Endodermal cell (in vitro differentiated cells): ENCODE measurements around the gene CHRNA5. TPM values are rescaled to one million over a fixed set of nuclear protein-coding genes. Genes with fewer than 3 reads are reported as not detected.

Source experiments
- DNase-seq: peaks from one replicate; pipeline ENCODE4 v3.0.0-alpha.2; 2017
- H3K27ac ChIP-seq: 2 replicates; pipeline ENCODE4 v1.5.1; 2013; ENCODE audit warnings: mild to moderate bottlenecking, low read depth, low read length, moderate library complexity
- H3K27me3 ChIP-seq: 2 replicates; pipeline ENCODE4 v1.6.1; 2013; ENCODE audit warnings: mild to moderate bottlenecking, low read length, moderate library complexity; ENCODE audit not compliant: insufficient read depth, control insufficient read depth, poor library complexity, severe bottlenecking
- H3K36me3 ChIP-seq: 2 replicates; pipeline ENCODE4 v1.7.0; 2013; ENCODE audit warnings: mild to moderate bottlenecking, low read length, moderate library complexity; ENCODE audit not compliant: control insufficient read depth, insufficient read depth
- H3K4me1 ChIP-seq: one replicate; pipeline ENCODE4 v1.7.0; 2013; ENCODE audit warnings: low read length; ENCODE audit not compliant: control insufficient read depth, insufficient read depth
- H3K4me3 ChIP-seq: 2 replicates; pipeline ENCODE4 v1.5.1; 2013; ENCODE audit warnings: mild to moderate bottlenecking, low read length, moderate library complexity
- H3K9ac ChIP-seq: 2 replicates; pipeline ENCODE4 v1.6.1; 2013; ENCODE audit warnings: mild to moderate bottlenecking, low read length, moderate library complexity; ENCODE audit not compliant: poor library complexity, severe bottlenecking; ENCODE audit errors: extremely low read depth
- H3K9me3 ChIP-seq: 2 replicates; pipeline ENCODE4 v1.6.1; 2013; ENCODE audit warnings: mild to moderate bottlenecking, low read length, moderate library complexity; ENCODE audit not compliant: control insufficient read depth
- H3K27ac Mint-ChIP-seq: 2 replicates; pipeline ENCODE4 v1.8.0; 2020; ENCODE audit warnings: mixed read lengths
- H3K27me3 Mint-ChIP-seq: 2 replicates; pipeline ENCODE4 v1.8.0; 2021; ENCODE audit warnings: mild to moderate bottlenecking, mixed read lengths; ENCODE audit not compliant: insufficient read depth
- H3K36me3 Mint-ChIP-seq: 2 replicates; pipeline ENCODE4 v1.8.0; 2020; ENCODE audit warnings: low read depth, mixed read lengths
- H3K4me1 Mint-ChIP-seq: 2 replicates; pipeline ENCODE4 v1.8.0; 2020; ENCODE audit warnings: mixed read lengths
- H3K4me3 Mint-ChIP-seq: 2 replicates; pipeline ENCODE4 v1.8.0; 2020; ENCODE audit warnings: mild to moderate bottlenecking, moderate library complexity, mixed read lengths
- H3K9me3 Mint-ChIP-seq: 2 replicates; pipeline ENCODE4 v1.8.0; 2020; ENCODE audit warnings: mild to moderate bottlenecking, mixed read lengths
- WGBS, 2 experiments: methylation state at CpG; one replicate each; pipeline versions ENCODE4 v1.1.5 to v1.1.7; 2013; ENCODE audit warnings: missing lambda C conversion rate in 2 of 2, mixed read lengths in 1 of 2; ENCODE audit not compliant: insufficient coverage in 1 of 2, insufficient read length in 1 of 2; 5-methylcytosine and 5-hydroxymethylcytosine counted together
- total RNA-seq, 2 donors: library from RNA; stranded (reverse); fragmentation: NEBNext Ultra II Directional in 1 of 2; extraction: Animal tissue kit (Norgen Biotek cat#: 25700) in 1 of 2; gene quantifications; 2 replicates in 1 of 2; 3 replicates in 1 of 2; pipeline ENCODE4 v1.2.1, GENCODE V29; 2021
- TF ChIP-seq, protein P1 (sequence below): fragments of 200-600 bp; sonication (generic); conservative IDR thresholded peaks from 2 replicates; pipeline ENCODE4 v1.5.0; 2021; ENCODE audit warnings: antibody characterized with exemption, mild to moderate bottlenecking

The CHRNA5 gene
- total RNA-seq, 2 donors from 2014 or later, result 16.4 to 23.0 TPM

DNA sequence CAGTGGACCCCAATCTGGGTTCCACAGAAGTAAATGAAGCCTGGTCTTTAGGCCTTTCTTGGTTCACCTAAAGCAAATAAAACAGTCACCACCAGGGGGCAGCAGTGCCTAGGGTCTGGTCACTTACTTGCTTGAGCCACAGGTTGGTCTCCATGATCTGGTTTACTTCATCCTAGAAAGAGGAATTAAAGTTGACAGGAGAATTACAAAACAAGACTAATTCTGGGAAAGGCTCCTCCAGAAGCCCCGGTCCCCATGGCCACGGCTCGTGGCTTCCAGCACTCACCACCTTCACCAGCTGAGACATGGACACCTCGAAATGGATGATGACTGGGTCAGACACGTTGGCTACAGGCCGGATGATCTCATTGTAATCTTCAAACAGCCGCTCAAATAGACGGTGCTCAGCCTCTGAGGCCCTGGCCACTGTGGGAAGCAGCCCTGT is 53.2 kb downstream of the CHRNA5 start:
- 33 to 64% methylated on average over 6 to 8 of the region's 8 CpGs for WGBS, 2 experiments
- H3K27ac Mint-ChIP-seq, result peak overlapping the region; percentile 30

DNA sequence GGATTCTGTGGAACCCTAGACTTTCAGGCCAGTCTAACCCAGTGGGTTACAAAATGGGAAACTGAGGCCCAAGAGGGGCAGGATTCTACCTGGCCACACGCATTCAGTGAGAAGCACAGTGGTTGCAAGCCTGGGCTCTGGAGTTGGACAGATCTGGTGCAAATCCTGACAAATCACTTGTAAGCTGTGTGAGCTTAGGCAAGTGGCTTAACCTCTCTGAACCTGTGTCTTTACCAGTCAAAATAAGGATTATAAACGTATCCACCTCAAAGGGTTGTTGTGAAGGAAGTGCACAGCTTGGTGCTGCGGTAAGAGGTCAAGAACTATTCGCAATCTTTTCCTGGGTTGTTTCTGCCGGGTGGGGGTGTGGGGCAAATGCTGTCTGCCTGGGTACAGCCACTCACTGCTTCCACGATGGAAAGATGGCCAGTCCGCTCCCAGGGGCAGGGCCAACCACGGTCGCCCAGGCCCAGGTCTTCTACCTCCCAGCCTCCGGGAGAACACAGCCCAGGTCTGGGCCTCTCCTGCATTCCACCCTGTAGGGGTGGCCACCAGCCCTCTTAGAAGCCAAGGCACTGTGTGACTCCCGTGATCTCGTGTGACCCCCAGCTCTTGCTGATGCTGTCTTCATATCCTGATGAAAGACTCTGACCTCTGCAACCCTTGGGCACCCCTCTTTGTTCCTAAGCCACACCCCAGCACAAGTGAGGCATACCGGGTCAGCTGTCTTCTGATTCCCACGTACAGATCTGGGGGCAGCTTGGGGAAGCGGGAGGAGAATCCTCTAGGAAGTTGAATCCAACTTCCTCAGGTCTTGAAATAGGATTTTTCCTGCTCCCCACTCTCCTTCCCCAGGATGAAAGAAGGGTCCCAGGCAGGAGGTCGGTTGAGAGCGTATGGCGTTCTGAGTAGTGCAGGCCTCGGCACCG is 54.0 kb downstream of the CHRNA5 start:
- TF ChIP-seq, protein P1, sequence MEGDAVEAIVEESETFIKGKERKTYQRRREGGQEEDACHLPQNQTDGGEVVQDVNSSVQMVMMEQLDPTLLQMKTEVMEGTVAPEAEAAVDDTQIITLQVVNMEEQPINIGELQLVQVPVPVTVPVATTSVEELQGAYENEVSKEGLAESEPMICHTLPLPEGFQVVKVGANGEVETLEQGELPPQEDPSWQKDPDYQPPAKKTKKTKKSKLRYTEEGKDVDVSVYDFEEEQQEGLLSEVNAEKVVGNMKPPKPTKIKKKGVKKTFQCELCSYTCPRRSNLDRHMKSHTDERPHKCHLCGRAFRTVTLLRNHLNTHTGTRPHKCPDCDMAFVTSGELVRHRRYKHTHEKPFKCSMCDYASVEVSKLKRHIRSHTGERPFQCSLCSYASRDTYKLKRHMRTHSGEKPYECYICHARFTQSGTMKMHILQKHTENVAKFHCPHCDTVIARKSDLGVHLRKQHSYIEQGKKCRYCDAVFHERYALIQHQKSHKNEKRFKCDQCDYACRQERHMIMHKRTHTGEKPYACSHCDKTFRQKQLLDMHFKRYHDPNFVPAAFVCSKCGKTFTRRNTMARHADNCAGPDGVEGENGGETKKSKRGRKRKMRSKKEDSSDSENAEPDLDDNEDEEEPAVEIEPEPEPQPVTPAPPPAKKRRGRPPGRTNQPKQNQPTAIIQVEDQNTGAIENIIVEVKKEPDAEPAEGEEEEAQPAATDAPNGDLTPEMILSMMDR, result no peak
- no peak overlapping the region for H3K9ac ChIP-seq
- peaks cover 46% of the 10 kb centered on the region for H3K27me3 ChIP-seq
- no peak overlapping the region for H3K27ac Mint-ChIP-seq
- WGBS, 2 experiments, result 69 to 77% methylated on average over 13 to 20 of the region's 20 CpGs
- H3K36me3 ChIP-seq, result no peaks in the 10 kb centered on the region
- H3K4me3 ChIP-seq, result peak overlapping the region; percentile 76
- H3K9me3 ChIP-seq, result no peaks in the 10 kb centered on the region
- peak overlapping the region; percentile 61 for H3K4me3 Mint-ChIP-seq
- H3K36me3 Mint-ChIP-seq, result no peaks in the 10 kb centered on the region
- no peak overlapping the region for H3K27ac ChIP-seq
- DNase-seq, result peak; percentile 66
- no peaks in the 10 kb centered on the region for H3K4me1 ChIP-seq
- peaks cover 44% of the 10 kb centered on the region for H3K27me3 Mint-ChIP-seq
- H3K4me1 Mint-ChIP-seq, result no peaks in the 10 kb centered on the region
- no peaks in the 10 kb centered on the region for H3K9me3 Mint-ChIP-seq

More for the DNA sequence above, 53.2 kb downstream of the CHRNA5 start:
- TF ChIP-seq, protein P1, result peak; percentile 96
- peak; percentile 97 for DNase-seq
- Mint-ChIP-seq H3K27me3 (peaks cover 44% of the 10 kb centered on the region), H3K4me3 (peak overlapping the region; percentile 22), H3K36me3 (no peaks in the 10 kb centered on the region), H3K4me1 (no peaks in the 10 kb centered on the region), H3K9me3 (no peaks in the 10 kb centered on the region)
- no peak overlapping the region for H3K4me3 ChIP-seq
- no peak overlapping the region for H3K27ac ChIP-seq
- H3K36me3 ChIP-seq, result no peaks in the 10 kb centered on the region
- H3K27me3 ChIP-seq, result peaks cover 46% of the 10 kb centered on the region
- no peak overlapping the region for H3K9ac ChIP-seq
- no peaks in the 10 kb centered on the region for H3K9me3 ChIP-seq
- no peaks in the 10 kb centered on the region for H3K4me1 ChIP-seq

DNA sequence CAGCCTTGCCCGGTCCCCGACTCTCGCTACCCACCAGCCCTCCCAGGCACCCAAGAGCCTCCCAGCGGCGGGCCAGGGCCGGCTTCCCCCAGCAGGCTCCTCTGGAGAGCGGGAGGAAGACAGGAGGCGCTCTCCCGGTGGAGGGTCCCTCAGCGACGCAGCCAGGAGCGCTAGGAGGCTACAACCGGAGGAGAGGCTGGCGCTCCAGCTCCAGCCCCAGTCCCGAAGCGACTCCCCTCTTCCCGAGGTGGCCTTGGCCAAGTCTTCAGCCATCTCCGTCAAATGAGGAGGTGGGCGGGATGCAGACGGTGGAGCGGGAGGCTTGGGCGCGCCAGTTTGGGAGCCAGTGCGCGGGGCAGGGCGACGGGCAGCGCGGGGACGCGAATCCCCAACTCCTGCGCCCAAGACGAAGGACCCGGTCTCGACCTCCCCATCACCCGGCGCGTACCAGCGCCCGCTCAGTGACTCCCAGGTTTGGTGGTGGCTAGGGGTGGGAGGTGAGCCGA is 54.8 kb downstream of the CHRNA5 start:
- no peaks in the 10 kb centered on the region for H3K36me3 ChIP-seq
- 1 to 8% methylated on average over 10 to 39 of the region's 41 CpGs for WGBS, 2 experiments
- DNase-seq, result peak; percentile 93
- Mint-ChIP-seq H3K27me3 (peaks cover 44% of the 10 kb centered on the region), H3K4me1 (no peaks in the 10 kb centered on the region), H3K36me3 (no peaks in the 10 kb centered on the region), H3K9me3 (no peaks in the 10 kb centered on the region), H3K4me3 (peak overlapping the region; percentile 61), H3K27ac (no peak overlapping the region)
- peaks cover 46% of the 10 kb centered on the region for H3K27me3 ChIP-seq
- no peaks in the 10 kb centered on the region for H3K4me1 ChIP-seq
- no peak overlapping the region for H3K27ac ChIP-seq
- no peak overlapping the region for H3K9ac ChIP-seq
- peak overlapping the region; percentile 76 for H3K4me3 ChIP-seq
- no peaks in the 10 kb centered on the region for H3K9me3 ChIP-seq
- TF ChIP-seq, protein P1, result peak; percentile 75
